GM20000 (cell line): ENCODE measurements around the gene DHCR24.

Experiments used
- DNase-seq: peaks from one replicate; pipeline ENCODE4 v3.0.0; 2012; ENCODE audit warnings: low spot score
- TF ChIP-seq, protein P1 (sequence below): IDR thresholded peaks from 2 replicates; pipeline ENCODE4 v1.5.1; 2012; ENCODE audit warnings: mild to moderate bottlenecking, control low read depth; ENCODE audit errors: extremely low read depth, missing control alignments

The DHCR24 gene

GRCh38 chr1:54904476-54905048 lies 17.6 kb upstream of the DHCR24 start:
- TF ChIP-seq, protein P1, sequence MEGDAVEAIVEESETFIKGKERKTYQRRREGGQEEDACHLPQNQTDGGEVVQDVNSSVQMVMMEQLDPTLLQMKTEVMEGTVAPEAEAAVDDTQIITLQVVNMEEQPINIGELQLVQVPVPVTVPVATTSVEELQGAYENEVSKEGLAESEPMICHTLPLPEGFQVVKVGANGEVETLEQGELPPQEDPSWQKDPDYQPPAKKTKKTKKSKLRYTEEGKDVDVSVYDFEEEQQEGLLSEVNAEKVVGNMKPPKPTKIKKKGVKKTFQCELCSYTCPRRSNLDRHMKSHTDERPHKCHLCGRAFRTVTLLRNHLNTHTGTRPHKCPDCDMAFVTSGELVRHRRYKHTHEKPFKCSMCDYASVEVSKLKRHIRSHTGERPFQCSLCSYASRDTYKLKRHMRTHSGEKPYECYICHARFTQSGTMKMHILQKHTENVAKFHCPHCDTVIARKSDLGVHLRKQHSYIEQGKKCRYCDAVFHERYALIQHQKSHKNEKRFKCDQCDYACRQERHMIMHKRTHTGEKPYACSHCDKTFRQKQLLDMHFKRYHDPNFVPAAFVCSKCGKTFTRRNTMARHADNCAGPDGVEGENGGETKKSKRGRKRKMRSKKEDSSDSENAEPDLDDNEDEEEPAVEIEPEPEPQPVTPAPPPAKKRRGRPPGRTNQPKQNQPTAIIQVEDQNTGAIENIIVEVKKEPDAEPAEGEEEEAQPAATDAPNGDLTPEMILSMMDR: no peak
- no peak for DNase-seq

- DNase-seq: no peak
- TF ChIP-seq, protein P1: no peak
Observed at GRCh38 chr1:54894271-54894670, 7.3 kb upstream of the DHCR24 start.

DNA sequence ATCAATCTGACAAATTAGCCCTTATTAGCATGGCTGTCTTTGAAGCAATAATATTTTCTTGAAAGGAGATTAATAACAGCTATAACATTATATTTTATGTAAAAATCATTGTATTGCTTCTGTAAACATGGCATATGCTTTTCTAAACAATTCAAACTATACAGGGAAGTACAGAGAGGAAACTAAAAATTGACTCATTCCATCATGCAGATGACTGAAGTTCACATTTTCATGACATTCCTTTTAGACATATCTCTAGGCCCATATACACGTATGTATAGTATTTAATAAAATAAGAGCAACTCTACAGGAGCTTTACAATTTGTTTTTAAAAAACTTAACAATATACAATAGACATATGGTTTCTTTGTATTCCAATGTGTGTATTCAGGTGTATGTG lies 5.6 kb upstream of the DHCR24 start:
- TF ChIP-seq, protein P1: no peak
- no peak for DNase-seq

DNA sequence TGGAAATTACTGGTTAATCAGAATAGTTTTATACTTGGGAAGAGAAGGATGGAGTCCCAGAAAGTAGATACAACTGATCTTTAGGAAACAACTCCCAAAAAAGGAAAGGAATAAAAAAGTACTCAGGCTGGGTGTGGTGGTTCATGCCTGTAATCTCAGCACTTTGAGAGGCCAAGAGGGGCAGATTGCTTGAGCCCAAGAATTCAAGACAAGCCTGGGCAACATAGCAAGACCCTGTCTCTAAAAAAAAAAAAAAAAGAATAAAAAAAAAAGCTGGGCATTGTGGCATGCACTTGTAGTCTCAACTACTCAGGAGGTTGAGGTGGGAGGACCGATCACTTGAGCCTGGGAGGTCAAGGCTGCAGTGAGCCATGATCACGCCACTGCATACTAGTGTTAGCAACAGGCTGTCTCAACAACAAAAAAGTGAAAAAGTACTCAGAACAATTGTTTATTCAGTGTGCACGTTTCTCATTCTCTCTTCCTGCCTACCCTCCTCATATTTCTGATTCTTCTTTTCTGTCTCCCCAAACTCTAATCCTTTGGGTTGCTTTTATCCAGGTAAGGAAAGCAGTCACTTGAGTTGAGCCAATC lies 2.2 kb upstream of the DHCR24 start:
- TF ChIP-seq, protein P1: no peak
- no peak for DNase-seq

DNA sequence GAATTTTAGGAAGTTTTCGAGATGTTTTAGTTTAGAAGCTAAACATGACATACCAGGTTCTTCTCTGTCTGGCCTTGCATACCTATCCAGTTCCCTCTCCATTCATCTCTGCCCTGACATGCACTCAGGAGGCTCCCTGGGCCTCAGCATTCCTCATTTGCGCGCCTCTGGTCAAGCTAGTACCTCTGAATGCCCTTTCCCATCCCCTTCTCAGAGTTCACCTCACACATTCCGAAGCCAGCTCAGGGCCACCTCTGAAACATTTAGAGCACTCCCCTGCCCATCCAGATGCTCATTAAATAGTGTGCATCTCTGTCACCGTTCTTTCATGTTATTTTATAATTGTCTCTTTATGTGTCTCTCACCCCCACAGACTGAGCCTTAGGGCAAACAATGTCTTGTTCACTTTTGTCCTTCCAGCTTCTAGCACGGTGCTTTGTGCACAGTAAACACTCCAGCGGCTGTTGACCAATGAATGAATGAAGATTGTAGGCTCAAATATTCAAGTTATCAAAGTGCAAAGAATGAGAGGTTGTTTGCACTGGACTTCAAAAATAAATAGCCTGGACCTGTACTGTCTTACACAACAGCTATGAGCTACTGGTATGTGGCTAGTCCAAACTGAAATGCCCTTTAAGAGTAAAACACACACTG lies 1.2 kb upstream of the DHCR24 start:
- TF ChIP-seq, protein P1: no peak
- DNase-seq: no peak

- TF ChIP-seq, protein P1: no peak
- DNase-seq: no peak
Observed at GRCh38 chr1:54887665-54888071, 673 bp upstream of the DHCR24 start.
